Inferior parietal cortex (tissue), 1 donor: ENCODE data around the gene RBM48.
"Not testable (repeated sequence)": the region's sequence is repeated elsewhere in the genome, so short reads cannot be mapped to it uniquely, and the experiment has no call there.

ENCODE experiments used
- DNase-seq: peaks from one replicate; pipeline ENCODE4 v3.0.0-alpha.2; 2016; ENCODE audit errors: extremely low spot score

The RBM48 gene

DNA sequence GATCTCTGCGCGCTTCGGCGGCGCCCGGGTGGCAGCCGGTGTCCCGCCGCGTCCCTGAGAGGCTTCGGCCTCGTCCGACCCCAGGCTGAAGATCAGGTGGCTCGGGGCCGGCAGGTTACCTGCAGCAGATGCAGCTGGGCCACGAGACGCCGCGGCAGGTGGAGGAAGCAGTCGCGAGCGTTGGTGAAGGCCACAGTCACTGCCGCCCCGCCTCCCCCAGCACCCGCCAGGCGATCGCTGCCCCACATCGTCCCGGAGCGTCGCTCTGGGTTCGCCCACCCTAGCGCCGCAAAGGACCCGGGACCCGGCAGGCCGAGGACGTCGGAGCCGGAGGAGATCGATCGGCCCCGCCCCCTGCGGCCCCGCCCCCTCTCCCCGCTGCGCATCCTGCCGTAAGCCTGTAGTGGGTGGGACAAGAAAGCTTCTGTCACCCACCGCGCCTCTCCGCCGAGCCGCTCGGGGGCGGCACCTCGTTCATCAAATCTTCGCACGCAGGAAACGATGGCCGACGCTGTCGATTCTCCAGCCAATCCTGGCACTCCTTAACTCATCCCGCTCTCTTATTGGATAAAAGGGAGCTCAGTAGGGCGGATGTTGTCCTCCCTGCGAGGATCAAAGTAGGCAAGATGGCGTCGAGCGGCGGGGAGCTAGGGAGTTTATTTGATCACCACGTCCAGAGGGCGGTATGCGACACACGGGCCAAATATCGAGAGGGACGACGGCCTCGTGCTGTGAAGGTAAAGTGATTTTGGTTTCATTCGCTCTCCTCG is at the start of gene RBM48, which contains the start of gene PEX1:
Gene RBM48 (plus strand): TSS at position 608 of the 770 bp plus-strand sequence. CDS start 19 bp downstream, at position 627.
Gene PEX1 (minus strand): TSS at position 333 of the 770 bp plus-strand sequence. CDS start 85 bp downstream, at position 248.
- peak; percentile 100 for DNase-seq

DNA sequence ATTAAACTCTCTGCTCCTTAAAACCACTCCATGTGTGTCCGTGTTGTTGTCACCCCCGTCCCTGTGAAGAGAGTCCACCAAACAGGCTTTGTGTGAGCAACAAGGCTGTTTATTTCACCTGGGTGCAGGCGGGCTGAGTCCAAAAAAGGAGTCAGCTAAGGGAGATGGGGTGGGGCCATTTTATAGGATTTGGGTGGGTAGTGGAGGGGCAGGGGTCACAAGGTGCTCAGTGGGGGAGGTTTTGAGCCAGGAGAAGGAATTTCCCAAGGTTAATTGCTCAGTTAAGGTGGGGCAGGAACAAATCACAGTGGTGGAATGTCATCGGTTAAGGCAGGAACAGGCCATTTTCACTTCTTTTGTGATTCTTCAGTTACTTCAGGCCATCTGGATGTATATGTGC is 49.4 kb upstream of the RBM48 start:
- not testable (repeated sequence) for DNase-seq

DNA sequence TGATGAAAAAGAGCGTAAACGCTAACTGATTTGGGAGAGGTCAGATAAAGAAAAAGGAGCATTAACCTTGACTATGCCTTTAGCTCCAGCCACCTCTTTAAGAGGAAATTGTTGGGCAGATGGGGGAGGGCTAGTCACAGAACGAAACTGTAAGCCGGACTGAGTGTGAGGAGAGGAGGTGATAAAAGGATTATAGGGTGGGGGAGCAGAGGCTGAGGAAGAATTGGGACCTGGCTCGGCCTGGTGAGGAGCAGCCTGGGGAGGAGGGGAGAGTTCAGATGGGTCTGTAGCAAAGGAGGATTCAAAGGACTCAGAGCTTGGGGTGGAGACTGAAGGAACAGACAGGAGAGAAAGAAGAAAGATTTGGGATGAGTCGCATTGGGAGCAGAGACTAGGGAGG is 45.0 kb upstream of the RBM48 start:
- DNase-seq, result not testable (repeated sequence)

DNA sequence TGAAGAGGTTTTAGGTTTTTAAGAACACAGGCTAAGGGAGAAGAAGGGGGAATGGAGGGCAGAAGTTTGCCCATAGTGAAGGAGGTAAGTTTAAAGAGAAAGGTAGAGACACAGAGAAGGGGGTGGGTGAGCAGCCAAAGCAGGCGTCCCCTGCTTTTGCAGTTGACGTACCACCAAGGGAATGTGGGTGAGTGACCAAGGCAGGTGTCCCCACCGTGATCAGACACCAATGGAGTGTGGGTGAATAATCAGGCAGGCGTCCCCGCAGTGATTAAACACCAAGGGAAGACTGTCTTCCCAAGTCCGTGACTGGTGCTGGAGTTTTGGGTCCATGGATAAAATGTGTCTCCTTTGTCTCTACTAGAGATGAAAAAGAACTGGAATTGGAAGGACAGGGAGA is 44.4 kb upstream of the RBM48 start:
- DNase-seq, result not testable (repeated sequence)

DNA sequence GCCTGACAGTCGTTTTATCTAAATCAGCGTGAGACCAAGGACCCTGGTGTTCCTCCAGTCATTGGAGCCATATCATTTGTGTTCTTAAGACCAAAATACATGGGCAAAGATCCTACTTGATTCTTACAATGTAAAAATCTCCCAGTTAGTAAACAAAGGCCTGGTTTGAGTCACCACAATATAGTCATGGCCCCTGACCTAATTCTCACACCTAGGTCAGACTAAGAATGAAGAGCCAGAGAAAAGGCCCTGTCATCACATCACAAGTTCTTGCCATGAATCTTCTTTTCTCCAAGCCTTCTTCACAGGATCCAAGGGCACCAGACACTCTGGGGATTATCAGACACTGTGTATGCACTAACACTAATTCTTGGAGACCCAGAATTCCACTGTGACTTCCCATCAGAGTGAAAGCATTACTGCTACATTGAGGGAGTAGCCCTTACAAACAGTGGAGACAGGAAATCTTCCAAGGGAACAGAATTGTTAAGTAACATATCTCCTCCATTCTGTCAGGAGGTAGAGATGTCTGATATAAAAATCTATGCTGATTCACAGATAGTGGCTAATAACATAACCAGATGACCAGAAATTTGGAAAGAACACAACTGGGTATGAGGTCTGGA is 43.2 kb upstream of the RBM48 start:
- DNase-seq, result no peak

DNA sequence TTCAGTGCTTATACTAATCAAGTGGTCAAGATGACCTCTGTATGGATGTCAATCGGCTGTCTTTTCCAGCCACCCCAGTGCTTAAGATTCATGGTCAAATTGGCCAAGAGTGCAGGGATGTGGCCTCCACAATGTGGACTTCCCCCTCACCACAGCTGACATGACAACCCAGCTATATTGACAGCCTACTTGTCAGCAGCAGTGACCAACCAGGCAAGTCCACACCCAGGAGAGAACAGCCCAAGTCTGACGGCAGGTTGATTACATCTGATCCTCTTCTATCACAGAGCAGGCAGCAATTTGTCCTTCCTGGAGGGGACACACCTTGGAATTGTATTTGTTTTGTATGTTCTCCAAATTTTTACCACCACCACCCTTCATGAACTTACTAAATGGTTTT is 42.6 kb upstream of the RBM48 start:
- no peak for DNase-seq

DNA sequence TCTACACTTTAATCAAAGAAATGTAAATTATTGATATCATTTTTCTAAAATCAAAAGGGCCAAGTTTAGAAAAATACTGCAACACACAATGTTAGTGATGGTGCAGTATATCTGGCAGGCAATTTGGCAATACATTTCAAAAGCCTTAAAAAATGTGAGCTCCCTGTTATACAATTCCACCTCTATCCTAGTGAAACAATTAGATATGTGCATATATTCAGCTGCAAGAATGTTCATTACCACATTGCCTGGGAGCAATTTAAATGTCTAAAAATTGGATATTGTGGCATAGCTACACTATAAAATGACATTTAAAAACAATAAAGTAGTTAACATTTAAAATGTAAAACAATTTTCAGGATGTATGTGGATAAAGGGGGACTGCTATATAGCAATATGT is 40.8 kb upstream of the RBM48 start:
- DNase-seq, result no peak

DNA sequence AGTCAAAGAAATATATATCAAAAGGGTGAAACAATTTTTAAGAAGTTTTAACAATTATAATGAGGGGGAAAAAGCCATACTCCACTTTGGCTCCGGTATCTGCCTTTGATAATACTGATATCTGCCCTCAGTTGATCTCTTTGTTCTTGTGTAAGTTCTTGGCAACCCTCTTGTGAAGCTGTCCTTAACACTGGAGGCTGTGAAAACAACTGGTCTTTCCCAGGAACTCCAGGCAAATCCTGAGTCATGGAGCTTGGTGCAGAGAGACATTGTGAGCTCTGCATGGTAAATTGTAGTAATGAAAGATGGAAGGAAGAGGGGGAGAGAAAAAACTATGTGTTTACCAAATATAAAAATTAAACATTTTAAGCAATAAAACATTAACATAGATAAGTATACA is 39.0 kb upstream of the RBM48 start:
- no peak for DNase-seq

DNA sequence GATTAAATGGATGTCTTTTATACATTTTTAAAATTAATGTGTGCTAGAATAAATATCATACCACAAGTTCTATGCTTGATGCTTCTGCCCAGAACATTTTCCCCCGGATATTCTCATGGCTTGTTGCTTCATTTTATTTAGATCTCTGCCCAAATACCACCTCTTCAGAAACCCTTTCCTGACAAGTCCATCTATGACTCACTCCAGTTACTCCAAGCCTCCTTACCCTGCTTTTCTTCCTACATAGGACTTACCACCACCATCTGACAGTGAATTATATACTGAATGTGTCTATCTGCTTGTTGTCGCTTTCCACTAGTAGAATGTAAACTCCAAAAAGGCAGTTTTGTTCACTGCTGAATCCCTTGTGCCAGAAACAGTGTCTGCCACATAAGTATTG is 31.7 kb upstream of the RBM48 start:
- no peak for DNase-seq

DNA sequence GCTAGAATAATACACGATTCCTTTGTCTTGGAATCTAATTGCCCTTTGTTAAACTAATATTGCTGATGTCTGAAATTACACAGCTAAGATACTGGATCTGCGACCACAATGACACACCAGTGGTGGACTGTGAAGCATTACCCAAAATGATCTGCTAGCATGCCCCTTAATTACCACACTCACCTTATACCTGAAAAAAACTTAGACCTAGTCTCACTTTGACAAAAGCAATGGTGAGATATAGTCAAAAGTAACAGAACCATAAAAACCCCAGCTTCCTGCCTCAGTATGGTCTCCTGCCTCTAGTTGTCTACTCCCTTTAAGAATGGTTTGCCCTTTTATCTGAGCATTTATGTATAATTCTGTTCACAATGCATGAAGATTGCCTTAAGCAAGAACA is 30.0 kb upstream of the RBM48 start:
- DNase-seq, result no peak

DNA sequence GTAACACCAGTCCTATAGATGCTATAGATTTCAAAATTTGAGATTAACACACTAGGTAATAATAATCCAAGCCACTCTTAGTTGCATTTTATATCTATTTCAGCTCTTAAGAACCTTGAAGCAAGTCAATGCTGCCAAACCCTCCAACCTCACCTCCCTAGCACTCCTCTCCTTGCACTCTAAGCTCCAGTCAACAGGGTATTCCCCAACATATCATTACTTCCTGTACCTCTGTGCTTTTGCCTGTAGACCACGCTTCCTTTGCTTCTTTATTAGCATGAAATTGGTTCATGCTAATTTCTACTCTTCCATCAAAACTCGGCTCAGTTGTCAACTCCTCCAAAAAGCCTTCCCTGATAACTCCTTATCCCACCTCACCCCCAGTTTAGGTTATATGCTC is 24.8 kb upstream of the RBM48 start:
- no peak for DNase-seq

DNA sequence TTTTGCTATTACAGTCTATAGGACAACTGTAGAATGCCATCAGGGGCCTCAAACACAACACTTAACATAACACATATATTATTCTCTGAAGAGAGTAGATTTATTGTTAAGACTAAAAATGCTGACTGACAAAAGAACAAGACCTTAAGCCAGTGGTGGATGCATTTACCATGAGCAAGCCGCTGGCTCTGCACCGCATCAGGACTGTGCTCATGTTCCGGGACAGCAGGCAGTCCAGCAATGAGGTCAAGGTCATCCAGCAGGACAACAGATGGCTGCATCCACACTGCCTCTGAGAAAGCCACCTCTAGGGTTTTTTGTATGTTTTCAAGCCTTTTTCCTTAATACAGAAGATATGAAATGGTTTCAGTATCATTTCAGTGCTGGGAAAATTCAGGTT is 24.0 kb upstream of the RBM48 start:
- DNase-seq, result no peak

DNA sequence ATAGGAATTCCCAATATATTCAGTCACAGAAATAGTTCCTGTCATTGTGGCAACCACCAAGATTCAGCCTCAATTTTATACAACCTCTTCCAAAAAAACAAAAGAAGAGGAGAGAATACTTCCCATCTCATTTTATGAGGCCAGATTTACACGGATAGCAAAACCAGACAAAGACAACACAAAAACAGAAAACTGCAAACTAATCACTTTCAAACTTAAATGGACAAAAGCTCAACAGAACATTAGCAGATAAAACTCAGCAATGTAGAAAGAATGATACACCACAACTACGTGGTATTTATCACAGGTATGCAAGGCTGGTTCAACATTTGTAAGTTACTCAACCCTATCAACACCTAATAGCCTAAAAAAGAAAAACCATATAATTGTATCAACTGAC is 22.2 kb upstream of the RBM48 start:
- no peak for DNase-seq

DNA sequence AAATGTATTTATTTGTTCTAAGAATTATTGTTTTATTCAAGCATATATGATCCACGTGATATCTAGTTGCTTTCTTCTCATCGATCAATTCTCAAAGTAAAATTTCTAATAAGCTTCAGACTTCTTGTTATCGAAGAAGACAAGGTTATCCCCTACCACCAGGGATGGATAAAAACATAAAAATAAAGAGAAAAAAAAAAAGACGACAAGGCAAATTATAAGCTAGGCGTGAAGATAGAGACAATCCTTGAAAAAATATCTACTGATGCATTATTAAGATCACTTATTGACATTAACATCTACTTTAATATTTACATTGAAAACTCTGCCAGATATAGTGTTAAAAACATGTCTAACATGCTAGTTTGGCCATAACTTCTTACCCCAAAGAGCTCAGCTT is 19.6 kb upstream of the RBM48 start:
- no peak for DNase-seq

DNA sequence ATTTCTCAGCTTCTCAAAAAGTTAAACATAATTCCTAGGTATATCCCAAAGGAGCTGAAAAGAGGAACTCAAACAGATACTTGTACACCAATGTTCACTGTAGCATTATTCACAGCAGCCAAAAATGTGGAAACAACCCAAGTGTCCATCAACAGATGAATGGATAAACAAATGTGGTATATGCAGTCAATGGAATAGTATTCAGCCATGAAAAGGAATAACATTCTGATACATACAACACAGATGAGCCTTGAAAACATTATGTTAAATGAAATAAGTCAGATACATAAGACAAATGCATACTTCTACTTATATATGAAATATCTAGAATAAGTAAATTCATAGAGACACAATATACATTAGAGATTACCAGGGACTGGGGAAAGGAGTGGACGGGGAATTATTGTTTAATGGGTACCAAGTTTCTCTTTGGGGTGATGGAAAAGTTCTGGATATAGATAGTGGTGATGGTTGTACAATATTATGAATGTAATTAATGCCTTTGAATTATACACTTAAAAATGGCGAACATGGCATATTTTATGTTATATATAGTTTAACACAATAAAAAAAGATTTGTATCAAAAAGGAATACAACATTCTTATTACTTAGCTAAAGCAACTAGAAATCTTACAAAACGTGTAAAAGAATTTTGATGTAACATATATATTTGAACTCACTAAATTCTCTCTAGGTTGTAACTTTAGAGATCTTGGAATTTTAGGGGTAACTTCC is 15.3 kb upstream of the RBM48 start:
- DNase-seq, result no peak

DNA sequence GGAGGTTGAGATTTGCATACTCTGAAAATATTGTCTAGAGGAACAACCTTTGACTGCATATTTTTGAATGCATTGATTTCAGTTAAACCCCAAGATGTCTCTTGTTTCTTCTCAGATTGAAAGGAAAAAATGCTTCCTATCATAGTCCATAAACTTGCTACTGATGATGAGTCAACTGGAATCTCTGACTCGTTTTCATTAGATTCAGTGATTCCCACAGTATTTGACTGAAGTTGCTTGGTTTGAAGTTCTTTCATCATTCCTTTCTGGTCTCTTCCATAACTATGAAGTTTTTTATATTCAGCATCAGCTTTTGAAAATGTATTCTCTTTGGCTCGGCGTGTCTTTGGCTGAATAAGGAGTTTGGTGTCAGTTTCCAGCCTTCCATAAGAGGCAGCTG is 11.0 kb upstream of the RBM48 start:
- no peak for DNase-seq

DNA sequence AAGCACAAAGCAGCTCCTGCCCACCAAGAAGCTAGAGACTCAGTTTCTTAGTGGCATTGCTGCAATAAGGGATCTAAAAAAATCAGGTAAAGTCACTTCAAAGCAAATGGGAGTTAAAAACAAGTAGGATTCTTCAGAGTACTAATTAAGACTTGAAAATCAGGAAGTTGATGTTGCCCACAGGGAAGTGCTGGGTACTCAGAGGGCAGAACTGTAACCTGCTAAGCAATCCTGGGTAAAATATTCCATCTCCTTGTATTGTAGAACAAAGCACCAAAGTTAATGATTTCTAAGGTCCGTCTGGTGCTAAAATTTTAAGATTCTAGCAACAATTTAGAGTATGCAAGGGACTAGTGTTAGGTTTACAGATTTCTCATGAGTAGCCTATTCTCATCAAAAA is 8.6 kb upstream of the RBM48 start:
- DNase-seq, result no peak

DNA sequence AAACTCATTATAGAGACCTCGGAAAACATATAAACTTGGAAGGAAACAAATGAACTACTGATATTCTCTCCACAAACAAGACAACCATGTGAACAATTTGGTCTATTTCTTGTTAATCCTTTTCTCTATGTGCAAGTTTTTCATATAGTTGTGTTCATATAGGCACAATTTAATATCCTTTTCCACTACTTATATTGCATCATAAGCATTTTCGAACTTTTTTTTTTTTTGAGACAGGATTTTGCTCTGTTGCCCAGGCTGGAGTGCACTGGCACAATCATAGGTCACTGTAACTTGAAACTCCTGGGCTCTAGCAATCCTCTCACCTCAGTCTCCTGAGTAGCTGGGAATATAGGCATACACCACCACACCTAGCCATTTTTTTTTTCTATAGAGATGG is 5.5 kb upstream of the RBM48 start:
- no peak for DNase-seq

DNA sequence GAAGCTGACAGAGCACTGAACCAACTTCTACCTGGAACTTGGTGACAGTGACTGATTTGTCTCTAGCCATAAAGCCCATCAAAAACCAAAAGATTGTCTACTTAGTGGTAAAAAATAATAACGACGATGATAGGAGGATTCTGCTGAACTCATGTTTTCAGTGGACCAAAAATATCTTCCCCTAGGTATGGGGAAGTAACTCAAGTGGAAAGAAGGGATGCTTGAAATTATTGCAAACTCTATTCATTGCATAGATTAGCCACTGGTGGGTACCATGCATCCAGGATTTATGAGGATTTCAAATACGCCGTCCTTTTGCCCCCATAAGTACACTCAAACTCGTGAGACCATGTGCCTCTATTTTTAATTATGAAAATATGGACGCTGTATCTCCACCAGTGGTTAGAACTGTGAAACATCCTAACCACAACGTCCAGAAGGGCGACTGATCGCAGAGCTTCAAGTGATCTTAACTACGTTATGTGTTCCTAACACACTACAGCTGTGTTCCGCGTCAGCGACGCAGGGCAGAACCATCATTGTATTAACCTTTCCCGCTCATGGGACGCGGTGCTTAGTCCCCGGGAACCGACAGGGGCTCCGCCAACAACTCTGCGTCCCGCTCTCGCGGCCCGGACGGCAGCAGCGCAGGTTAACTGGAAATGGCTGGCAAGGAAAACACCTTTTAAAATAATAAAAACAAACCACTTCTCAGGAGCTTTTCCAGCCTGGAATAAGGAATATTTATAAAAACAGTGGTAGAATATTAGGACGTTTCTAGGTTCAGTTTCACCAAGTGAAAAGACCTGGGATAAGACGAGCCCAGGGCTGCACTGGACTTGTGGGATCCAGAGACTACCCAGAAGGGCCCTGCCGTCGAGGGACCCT is 1.1 kb upstream of the RBM48 start:
- DNase-seq, result peak; percentile 51

DNA sequence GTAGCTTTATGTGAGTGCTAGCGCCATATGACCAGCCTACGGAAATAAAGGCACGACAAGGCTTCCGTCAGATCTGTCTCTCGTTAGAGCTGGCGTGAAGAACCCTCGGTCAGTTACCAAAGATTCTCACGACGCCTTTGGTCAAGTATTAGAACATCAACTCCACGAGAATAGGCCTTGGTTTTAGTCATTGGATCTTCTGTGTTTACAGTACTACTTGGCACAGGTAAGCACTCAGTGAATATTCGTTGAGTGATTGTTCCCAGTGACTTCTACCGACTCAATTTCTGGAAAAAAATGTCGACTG is 316 bp downstream of the RBM48 start:
- no peak for DNase-seq

DNA sequence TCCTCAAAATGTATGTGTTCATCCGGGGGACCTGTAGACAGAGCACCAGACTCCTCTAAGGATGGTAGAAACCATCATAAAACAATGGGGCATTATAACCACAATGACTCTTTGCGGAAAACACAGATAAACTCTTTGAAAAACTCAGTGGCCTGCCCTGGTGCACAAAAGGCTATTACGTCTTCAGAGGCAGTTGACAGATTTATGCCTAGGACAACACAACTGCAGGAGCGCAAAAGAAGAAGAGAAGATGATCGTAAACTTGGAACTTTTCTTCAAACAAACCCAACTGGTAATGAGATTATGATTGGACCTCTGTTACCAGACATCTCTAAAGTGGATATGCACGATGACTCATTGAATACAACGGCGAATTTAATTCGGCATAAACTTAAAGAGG is 6.0 kb downstream of the RBM48 start:
- DNase-seq, result no peak

DNA sequence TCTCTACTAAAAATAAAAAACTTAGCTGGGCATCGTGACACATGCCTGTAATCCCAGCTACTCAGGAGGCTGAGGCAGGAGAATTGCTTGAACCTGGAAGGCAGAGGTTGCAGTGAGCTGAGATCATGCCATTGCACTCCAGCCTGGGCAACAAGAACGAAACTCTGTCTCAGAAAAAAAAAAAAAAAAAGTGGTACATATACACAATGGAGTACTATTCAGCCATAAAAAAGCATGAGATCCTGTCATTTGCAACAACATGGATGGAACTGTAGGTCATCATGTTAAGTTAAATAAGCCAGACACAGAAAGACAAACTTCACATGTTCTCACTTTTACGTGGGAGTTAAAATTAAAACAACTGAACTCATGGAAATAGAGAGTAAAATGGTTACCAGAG is 14.9 kb downstream of the RBM48 start:
- not testable (repeated sequence) for DNase-seq
